IPS DF 6.9 (cell line): ENCODE measurements around the gene NDUFAF3.
"Not testable (repeated sequence)": the region's sequence is repeated elsewhere in the genome, so short reads cannot be mapped to it uniquely, and the experiment has no call there.

Source experiments
- DNase-seq: peaks from one replicate; pipeline ENCODE4 v3.0.0-alpha.2; 2013; ENCODE audit warnings: low read depth, low spot score
- H3K27ac ChIP-seq: one replicate; pipeline ENCODE4 v1.5.1; 2013; ENCODE audit warnings: low read length, control low read depth
- H3K27me3 ChIP-seq: 2 replicates; pipeline ENCODE4 v1.6.1; 2013; ENCODE audit warnings: mild to moderate bottlenecking, low read length; ENCODE audit not compliant: control insufficient read depth, insufficient read depth
- H3K36me3 ChIP-seq: 2 replicates; pipeline ENCODE4 v1.6.1; 2013; ENCODE audit warnings: low read length; ENCODE audit not compliant: control insufficient read depth, insufficient read depth
- H3K4me1 ChIP-seq: 2 replicates; pipeline ENCODE4 v1.6.1; 2013; ENCODE audit warnings: low read length; ENCODE audit not compliant: control insufficient read depth, insufficient read depth
- H3K4me3 ChIP-seq: 2 replicates; pipeline ENCODE4 v1.5.1; 2013; ENCODE audit warnings: mild to moderate bottlenecking, low read length
- H3K9me3 ChIP-seq: 2 replicates; pipeline ENCODE4 v1.6.1; 2013; ENCODE audit warnings: low read length, inconsistent platforms; ENCODE audit not compliant: control insufficient read depth, insufficient read depth
- WGBS: extraction: QIAGEN DNeasy Blood & Tissue Kit; methylation state at CpG from one replicate; pipeline ENCODE4 v1.1.7; 2013; ENCODE audit warnings: mixed read lengths, missing lambda C conversion rate; ENCODE audit not compliant: insufficient read length, insufficient coverage; 5-methylcytosine and 5-hydroxymethylcytosine counted together

The NDUFAF3 gene

DNA sequence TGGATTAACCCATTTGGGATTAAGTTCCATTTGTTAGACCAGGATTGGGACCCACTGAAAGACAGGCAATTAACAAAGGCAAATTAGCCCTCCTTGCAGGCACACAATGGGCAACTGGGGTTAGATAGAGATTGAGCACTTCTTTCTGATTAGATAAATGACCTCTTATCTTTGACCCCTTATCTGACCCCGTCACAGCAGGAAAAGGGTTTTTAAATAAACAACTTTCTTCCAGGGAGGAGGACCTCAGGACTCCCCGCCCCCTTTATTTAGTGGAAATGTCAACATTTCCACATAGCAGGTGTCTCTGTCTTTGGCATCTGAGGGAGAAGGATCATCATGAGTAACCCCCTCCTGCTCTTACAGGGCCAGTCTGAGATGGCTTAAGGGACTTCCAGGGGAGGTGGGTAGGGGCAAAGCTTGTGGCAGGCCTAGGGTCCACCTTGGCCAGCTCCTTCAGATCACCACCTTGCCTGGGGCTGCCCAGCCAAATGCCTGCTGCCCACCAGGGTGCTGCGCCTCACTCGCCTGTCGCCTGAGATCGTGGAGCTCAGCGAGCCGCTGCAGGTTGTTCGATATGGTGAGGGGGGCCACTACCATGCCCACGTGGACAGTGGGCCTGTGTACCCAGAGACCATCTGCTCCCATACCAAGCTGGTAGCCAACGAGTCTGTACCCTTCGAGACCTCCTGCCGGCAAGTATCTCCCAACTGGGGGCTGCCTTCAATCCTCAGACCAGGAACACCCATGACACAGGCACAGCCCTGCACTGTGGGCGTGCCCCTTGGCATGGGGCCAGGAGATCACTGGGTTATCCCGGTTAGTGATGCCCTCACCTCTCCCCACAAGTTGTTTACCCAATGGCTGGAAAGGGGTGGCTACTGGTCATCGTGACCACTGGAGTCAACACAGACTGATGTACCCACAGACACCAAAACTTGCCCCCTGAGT is 17.3 kb upstream of the NDUFAF3 start:
- H3K4me3 ChIP-seq = no peak overlapping the region
- no CpG with 5 or more reads among the region's 16 CpGs for WGBS
- no peaks in the 10 kb centered on the region for H3K9me3 ChIP-seq
- H3K4me1 ChIP-seq = peaks cover 4% of the 10 kb centered on the region; the same call in 1 of the 2 replicates
- no peaks in the 10 kb centered on the region for H3K36me3 ChIP-seq
- DNase-seq = no peak
- H3K27ac ChIP-seq = no peak overlapping the region
- H3K27me3 ChIP-seq = no peaks in the 10 kb centered on the region

GRCh38 chr3:49005303-49005680 is 16.6 kb upstream of the NDUFAF3 start:
- Histone ChIP-seq H3K27me3 (no peaks in the 10 kb centered on the region), H3K4me1 (peaks cover 4% of the 10 kb centered on the region; the same call in 1 of the 2 replicates), H3K36me3 (no peaks in the 10 kb centered on the region), H3K4me3 (no peak overlapping the region), H3K27ac (no peak overlapping the region), H3K9me3 (no peaks in the 10 kb centered on the region)
- no CpG with 5 or more reads among the region's 3 CpGs for WGBS
- no peak for DNase-seq

DNA sequence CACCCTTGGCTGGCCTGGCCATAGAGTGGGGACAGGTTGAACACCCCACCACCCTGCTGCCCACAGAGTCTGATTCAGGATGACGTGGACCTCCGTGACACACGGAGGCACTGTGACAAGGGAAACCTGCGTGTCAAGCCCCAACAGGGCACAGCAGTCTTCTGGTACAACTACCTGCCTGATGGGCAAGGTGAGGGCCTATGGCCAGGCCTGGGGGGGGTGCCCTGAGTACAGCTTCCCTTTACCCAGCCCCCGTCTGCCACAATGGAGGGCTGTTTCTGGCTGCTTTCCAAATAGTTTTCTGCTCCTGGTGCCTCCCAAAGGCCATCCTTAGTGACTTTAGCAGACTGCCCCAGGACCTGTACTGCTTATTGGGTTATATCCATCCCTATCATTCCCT is 15.9 kb upstream of the NDUFAF3 start:
- no CpG with 5 or more reads among the region's 5 CpGs for WGBS
- no peak for DNase-seq
- no peak overlapping the region for H3K4me3 ChIP-seq

DNA sequence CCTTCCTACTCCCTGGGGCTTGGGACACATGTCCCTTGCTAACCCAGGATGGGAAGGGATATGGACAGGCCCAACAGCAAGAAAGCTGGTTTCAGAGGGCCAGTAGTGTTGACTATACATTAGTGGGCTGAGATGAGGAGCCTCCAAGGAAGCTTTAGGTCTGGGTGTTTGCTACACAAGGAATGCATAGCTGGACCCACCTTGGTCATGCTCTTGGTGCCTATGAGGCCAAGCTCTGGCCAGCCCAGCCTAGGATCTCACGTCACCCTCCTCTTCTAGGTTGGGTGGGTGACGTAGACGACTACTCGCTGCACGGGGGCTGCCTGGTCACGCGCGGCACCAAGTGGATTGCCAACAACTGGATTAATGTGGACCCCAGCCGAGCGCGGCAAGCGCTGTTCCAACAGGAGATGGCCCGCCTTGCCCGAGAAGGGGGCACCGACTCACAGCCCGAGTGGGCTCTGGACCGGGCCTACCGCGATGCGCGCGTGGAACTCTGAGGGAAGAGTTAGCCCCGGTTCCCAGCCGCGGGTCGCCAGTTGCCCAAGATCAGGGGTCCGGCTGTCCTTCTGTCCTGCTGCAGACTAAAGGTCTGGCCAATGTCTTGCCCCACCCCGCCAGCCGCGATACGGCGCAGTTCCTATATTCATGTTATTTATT is 15.4 kb upstream of the NDUFAF3 start:
- H3K4me1 ChIP-seq = peaks cover 4% of the 10 kb centered on the region; the same call in 1 of the 2 replicates
- no CpG with 5 or more reads among the region's 32 CpGs for WGBS

More for the DNA sequence above, 15.9 kb upstream of the NDUFAF3 start:
- H3K27ac ChIP-seq = no peak overlapping the region
- H3K27me3 ChIP-seq = no peaks in the 10 kb centered on the region
- H3K36me3 ChIP-seq = no peaks in the 10 kb centered on the region
- peaks cover 4% of the 10 kb centered on the region; the same call in 1 of the 2 replicates for H3K4me1 ChIP-seq
- no peaks in the 10 kb centered on the region for H3K9me3 ChIP-seq

DNA sequence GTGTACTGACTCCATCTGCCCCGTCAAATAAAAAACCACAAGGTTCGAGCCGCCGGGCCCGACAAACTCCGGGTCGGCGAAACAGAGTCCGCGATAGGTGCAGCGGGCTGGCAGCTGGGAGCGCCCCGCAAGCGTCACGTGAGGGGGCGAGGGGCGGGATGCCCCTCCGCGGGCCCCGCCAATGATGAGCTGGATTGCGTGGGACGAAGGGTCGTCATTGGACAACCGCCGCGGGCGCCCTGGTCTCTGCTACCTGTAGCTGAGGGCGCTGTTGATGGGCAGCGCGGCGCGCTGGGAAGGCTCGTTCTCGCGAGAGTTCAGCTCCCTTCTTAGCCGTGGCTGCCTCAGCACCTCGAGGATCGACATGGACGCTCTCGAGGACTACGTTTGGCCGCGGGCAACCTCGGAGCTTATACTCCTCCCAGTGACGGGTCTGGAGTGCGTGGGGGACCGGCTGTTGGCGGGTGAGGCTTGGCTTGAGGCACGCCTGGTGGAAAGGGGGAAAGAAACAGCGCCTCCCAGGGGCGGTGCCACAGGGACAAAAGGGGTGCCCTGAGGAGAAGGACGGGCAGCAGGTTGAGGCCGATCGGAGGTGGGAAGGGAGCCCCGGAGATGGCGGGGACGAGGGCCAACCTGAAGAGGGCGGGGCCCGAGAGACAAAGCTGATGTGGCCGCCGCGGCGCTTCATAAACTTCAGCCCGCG is 14.7 kb upstream of the NDUFAF3 start, which contains the start of gene WDR6:
Gene WDR6 (plus strand): TSS at position 324 of the 703 bp plus-strand sequence. CDS start 41 bp downstream, at position 365.
- Histone ChIP-seq H3K4me3 (peak within 1 kb of the TSS; percentile 70), H3K4me1 (peaks cover 4% of the 10 kb centered on the region; the same call in 1 of the 2 replicates), H3K9me3 (no peaks in the 10 kb centered on the region), H3K27me3 (no peaks in the 10 kb centered on the region), H3K27ac (no peak within 1 kb of the TSS), H3K36me3 (peaks cover 5% of the 10 kb centered on the region)
- peak; percentile 96 for DNase-seq
- WGBS = no CpG with 5 or more reads among the region's 65 CpGs

More for the DNA sequence above, 15.4 kb upstream of the NDUFAF3 start:
- Histone ChIP-seq H3K36me3 (no peaks in the 10 kb centered on the region), H3K27me3 (no peaks in the 10 kb centered on the region), H3K4me3 (peak overlapping the region; percentile 70; the same call in 1 of the 2 replicates), H3K9me3 (no peaks in the 10 kb centered on the region), H3K27ac (no peak overlapping the region)
- DNase-seq = no peak

DNA sequence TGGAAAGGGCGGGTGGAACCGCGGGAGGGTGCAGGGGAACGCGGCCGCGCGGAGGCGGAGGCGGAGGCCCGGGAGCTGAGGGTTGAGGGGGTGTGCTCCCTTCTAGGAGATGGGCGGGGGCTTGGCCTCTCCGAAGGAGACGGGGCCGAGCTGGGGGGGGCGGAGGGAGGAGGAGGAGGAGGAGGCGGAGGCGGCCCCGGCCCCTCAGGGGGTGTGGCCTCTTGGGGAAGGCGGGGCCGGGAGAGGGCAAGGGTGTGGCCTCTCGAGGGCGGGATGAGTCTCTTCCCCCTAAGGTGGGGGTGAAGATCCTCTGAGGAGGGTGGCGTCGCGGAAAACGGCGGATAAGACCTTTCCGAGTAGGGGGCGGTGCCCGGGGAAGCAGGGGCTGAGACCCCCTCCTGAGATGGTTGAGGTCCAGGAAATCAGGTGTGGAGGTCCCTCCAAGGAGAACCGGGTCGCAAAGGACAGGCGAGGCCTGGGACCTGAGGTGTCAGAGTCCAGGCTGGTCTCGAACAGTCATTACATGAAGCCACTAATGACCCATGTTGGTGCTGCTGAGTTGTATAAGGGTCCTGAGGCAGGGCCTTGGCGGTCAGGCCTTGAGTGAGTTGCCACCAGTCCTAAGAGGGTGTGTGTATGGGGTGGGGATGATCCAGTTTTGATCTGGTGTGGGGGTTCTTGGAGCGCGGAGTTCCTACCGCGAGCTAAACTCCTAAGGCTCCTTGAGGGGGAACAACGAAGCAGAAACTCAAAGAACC is 14.0 kb upstream of the NDUFAF3 start:
- no peak for DNase-seq
- no peak overlapping the region for H3K27ac ChIP-seq
- peak overlapping the region; percentile 70 for H3K4me3 ChIP-seq
- peaks cover 4% of the 10 kb centered on the region; the same call in 1 of the 2 replicates for H3K4me1 ChIP-seq
- peaks cover 10% of the 10 kb centered on the region for H3K36me3 ChIP-seq
- H3K9me3 ChIP-seq = no peaks in the 10 kb centered on the region
- H3K27me3 ChIP-seq = no peaks in the 10 kb centered on the region
- WGBS = no CpG with 5 or more reads among the region's 41 CpGs

DNA sequence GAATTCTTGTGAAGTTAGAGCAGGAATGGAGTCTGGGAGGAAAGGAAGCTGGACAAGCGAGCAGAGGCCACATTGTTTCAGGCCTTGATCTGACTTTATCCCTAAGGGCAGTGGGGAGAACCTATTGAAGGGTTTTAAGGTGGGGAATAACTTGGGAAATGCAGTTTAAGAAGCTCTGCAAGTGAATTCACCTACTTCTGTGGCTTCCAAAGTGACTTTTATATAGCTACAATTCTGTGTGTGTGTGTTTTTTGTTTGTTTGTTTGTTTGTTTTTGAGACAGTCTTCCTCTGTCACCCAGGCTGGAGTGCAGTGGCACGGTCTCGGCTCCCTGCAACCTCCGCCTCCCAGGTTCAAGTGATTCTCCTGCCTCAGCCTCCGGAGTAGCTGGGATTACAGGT is 13.3 kb upstream of the NDUFAF3 start:
- not testable (repeated sequence) for H3K9me3 ChIP-seq, H3K27ac ChIP-seq, H3K4me3 ChIP-seq, H3K4me1 ChIP-seq, DNase-seq, H3K27me3 ChIP-seq
- no CpG with 5 or more reads among the region's 5 CpGs for WGBS
- peaks cover 12% of the 10 kb centered on the region for H3K36me3 ChIP-seq

DNA sequence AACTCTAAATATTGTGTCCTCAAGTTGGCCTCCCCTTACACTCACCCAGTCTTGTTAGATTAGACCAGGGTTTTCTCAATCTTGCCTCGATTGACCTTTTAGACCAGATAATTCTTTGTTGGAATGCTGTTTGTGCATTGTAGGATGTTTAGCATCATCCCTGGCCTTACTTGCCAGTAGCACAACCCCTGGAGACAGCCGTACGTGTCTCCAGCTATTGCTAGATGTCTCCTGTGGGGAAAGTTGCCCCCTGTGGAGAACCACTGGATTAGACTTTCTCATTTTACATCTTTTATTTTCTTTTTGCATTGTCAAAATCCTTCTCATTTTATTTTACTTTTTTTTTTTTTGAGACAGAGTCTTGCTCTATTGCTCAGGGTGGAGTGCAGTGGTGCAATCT is 12.5 kb upstream of the NDUFAF3 start:
- Histone ChIP-seq H3K9me3 (no peaks in the 10 kb centered on the region), H3K36me3 (peaks cover 14% of the 10 kb centered on the region), H3K4me1 (peaks cover 4% of the 10 kb centered on the region; the same call in 1 of the 2 replicates)

GRCh38 chr3:49012441-49013017 is 9.4 kb upstream of the NDUFAF3 start:
- Histone ChIP-seq H3K27ac (no peak overlapping the region), H3K36me3 (peaks cover 31% of the 10 kb centered on the region), H3K4me1 (peaks cover 2% of the 10 kb centered on the region; the same call in 1 of the 2 replicates), H3K9me3 (no peaks in the 10 kb centered on the region), H3K4me3 (no peak overlapping the region), H3K27me3 (no peaks in the 10 kb centered on the region)
- WGBS = no CpG with 5 or more reads among the region's 17 CpGs
- no peak for DNase-seq

More for the DNA sequence above, 12.5 kb upstream of the NDUFAF3 start:
- no peak overlapping the region for H3K4me3 ChIP-seq
- no peak overlapping the region for H3K27ac ChIP-seq
- H3K27me3 ChIP-seq = no peaks in the 10 kb centered on the region
- WGBS = no CpG with 5 or more reads among the region's 3 CpGs
- no peak for DNase-seq
